HCT116 (cell line): Measurements from ENCODE around the gene EMX1. TPM values are rescaled to one million over a fixed set of nuclear protein-coding genes. Genes with fewer than 3 reads are reported as not detected.
A peak's percentile ranks its signal among the peaks of the same experiment; 100 is the strongest.

Source experiments
- ATAC-seq: fragments of 200-7000 bp; cut with Tn5 transposase; 2 replicates; pipeline ENCODE4 v1.9.1; 2020; ENCODE audit warnings: mild to moderate bottlenecking, moderate library complexity
- BruUV-seq: library from RNA; stranded (reverse); fragments of 400-500 nt; replicated peaks from 2 replicates; lab custom pipeline; 2021; lab: Mats Ljungman, UMichigan
- CTCF ChIA-PET: fragments of 300-600 bp; sonication (Branson Sonifier 250); formaldehyde crosslinking; loops from one replicate; lab custom pipeline; 2021; ENCODE audit warnings: antibody characterized with exemption; lab: Charles Lee
- POLR2A ChIA-PET: fragments of 300-600, 350-600 bp; sonication (Branson Sonifier 250); formaldehyde crosslinking; loops from one replicate; lab custom pipeline; 2021; ENCODE audit warnings: antibody characterized with exemption; lab: Charles Lee
- RAD21 ChIA-PET, 2 experiments: fragments of 300-600 bp; sonication (Branson Sonifier 250); formaldehyde crosslinking; loops; one replicate each; lab custom pipeline; 2023; ENCODE audit warnings: low total read pairs in 2 of 2; ENCODE audit not compliant: uncharacterized antibody in 2 of 2, unreplicated experiment in 2 of 2, low non-redundant PET in 1 of 2; lab: Charles Lee
- DNase-seq: peaks from one replicate; pipeline ENCODE4 v3.0.0-alpha.2; 2010; ENCODE audit warnings: low read depth, low spot score
- H2AFZ ChIP-seq: fragments of 200-600 bp; shearing (Covaris generic), sonication (generic); 2 replicates; pipeline ENCODE4 v1.6.1; 2017; ENCODE audit warnings: low read depth, mixed run types, mixed read lengths, antibody characterized with exemption, low read length; ENCODE audit not compliant: poor library complexity, severe bottlenecking
- H3K27ac ChIP-seq: 2 replicates; pipeline ENCODE4 v1.5.1; 2012; ENCODE audit warnings: low read depth, low read length
- H3K27me3 ChIP-seq: fragments of 200-600 bp; sonication (generic); 2 replicates; pipeline ENCODE4 v1.6.1; 2016; ENCODE audit warnings: mixed run types, low read length, mixed read lengths; ENCODE audit not compliant: insufficient read depth
- H3K36me3 ChIP-seq, 2 experiments: fragments of 200-500 bp in 1 of 2; fragments of 200-600 bp in 1 of 2; sonication (Bioruptor generic) in 1 of 2; sonication (generic) in 1 of 2; 2 replicates each; pipeline versions ENCODE4 v1.5.1 to v1.6.1; 2014 to 2016; ENCODE audit warnings: low read length in 2 of 2, inconsistent platforms in 1 of 2, mixed read lengths in 1 of 2, mixed run types in 1 of 2; ENCODE audit not compliant: insufficient read depth in 2 of 2, control insufficient read depth in 1 of 2
- H3K4me1 ChIP-seq, 2 experiments: fragments of 200-600 bp in 1 of 2; sonication (generic) in 1 of 2; 2 replicates each; pipeline versions ENCODE4 v1.5.1 to v1.6.1; 2012 to 2017; ENCODE audit warnings: low read length in 2 of 2, inconsistent platforms in 1 of 2, mild to moderate bottlenecking in 1 of 2, mixed read lengths in 1 of 2, mixed run types in 1 of 2, moderate library complexity in 1 of 2; ENCODE audit not compliant: insufficient read depth in 2 of 2, control insufficient read depth in 1 of 2
- H3K4me2 ChIP-seq: fragments of 200-600 bp; sonication (generic); 2 replicates; pipeline ENCODE4 v1.6.1; 2017; ENCODE audit warnings: mixed run types, low read length, mixed read lengths
- H3K4me3 ChIP-seq, 2 experiments: fragments of 200-600 bp in 1 of 2; sonication (generic) in 1 of 2; replicated peaks in 1 of 2; 2 replicates each; pipeline ENCODE4 v1.5.1; 2011 to 2016; ENCODE audit warnings: low read length in 2 of 2, control low read depth in 1 of 2, low read depth in 1 of 2, mild to moderate bottlenecking in 1 of 2, mixed read lengths in 1 of 2, mixed run types in 1 of 2
- H3K79me2 ChIP-seq: fragments of 200-600 bp; sonication (generic); 2 replicates; pipeline ENCODE4 v1.6.1; 2017; ENCODE audit warnings: mild to moderate bottlenecking, mixed run types, low read length, moderate library complexity, mixed read lengths; ENCODE audit not compliant: insufficient read depth
- H3K9ac ChIP-seq: fragments of 200-600 bp; sonication (generic); 2 replicates; pipeline ENCODE4 v1.6.1; 2016; ENCODE audit warnings: low read length, mixed read lengths
- H3K9me2 ChIP-seq: fragments of 200-600 bp; sonication (generic), shearing (Covaris generic); 2 replicates; pipeline ENCODE4 v1.6.1; 2017; ENCODE audit warnings: mixed run types, mild to moderate bottlenecking, moderate library complexity; ENCODE audit not compliant: insufficient read depth
- H3K9me3 ChIP-seq, 2 experiments: fragments of 200-500 bp in 1 of 2; fragments of 200-600 bp in 1 of 2; sonication (Bioruptor generic) in 1 of 2; sonication (generic) in 1 of 2; 2 replicates each; pipeline ENCODE4 v1.6.1; 2014 to 2017; ENCODE audit warnings: low read length in 2 of 2, mixed read lengths in 2 of 2, inconsistent platforms in 1 of 2, low read depth in 1 of 2, mild to moderate bottlenecking in 1 of 2, mixed run types in 1 of 2, moderate library complexity in 1 of 2; ENCODE audit not compliant: control insufficient read depth in 1 of 2, insufficient read depth in 1 of 2
- H4K20me1 ChIP-seq: fragments of 200-600 bp; sonication (generic), shearing (Covaris generic); 2 replicates; pipeline ENCODE4 v1.6.1; 2017; ENCODE audit warnings: mixed run types, mild to moderate bottlenecking, moderate library complexity; ENCODE audit not compliant: insufficient read depth
- ATF3 ChIP-seq: IDR thresholded peaks from 2 replicates; pipeline ENCODE4 v1.6.1; 2012
- ELF1 ChIP-seq: IDR thresholded peaks from 2 replicates; pipeline ENCODE4 v1.6.1; 2012; ENCODE audit warnings: low read depth, borderline replicate concordance
- EZH2phosphoT487 ChIP-seq: fragments of 200-600 bp; IDR thresholded peaks from 2 replicates; pipeline ENCODE4 v1.6.1; 2018; ENCODE audit warnings: antibody characterized with exemption, borderline replicate concordance
- JUND ChIP-seq: IDR thresholded peaks from 2 replicates; pipeline ENCODE4 v1.6.1; 2012
- POLR2AphosphoS5 ChIP-seq: IDR thresholded peaks from 2 replicates; pipeline ENCODE4 v1.6.1; 2011; ENCODE audit warnings: mild to moderate bottlenecking, low read depth, low read length, moderate library complexity
- SIN3A ChIP-seq: IDR thresholded peaks from 2 replicates; pipeline ENCODE4 v1.6.1; 2012; ENCODE audit warnings: low read depth
- intact Hi-C: fragments of 100-400 bp; cut with micrococcal nuclease; formaldehyde crosslinking; loops from 2 replicates; pipeline ENCODE4 v1.10.0; 2022
- total RNA-seq: library from RNA; stranded (reverse); gene quantifications from one replicate; pipeline ENCODE4 v1.2.1, GENCODE V29; 2021; ENCODE audit not compliant: unreplicated experiment

The EMX1 gene
- total RNA-seq, 1 experiment from 2014 or later: 3.1 TPM

GRCh38 chr2:72980535-72981217 is 63.4 kb downstream of the EMX1 start:
- no TSS peak for BruUV-seq
- ChIA-PET RAD21 (no interaction called here), POLR2A (no interaction called here), CTCF (interaction anchor here (1.0 to 1.5 kb wide), 5 partner anchors 9 to 401 kb away, joined by 3 to 4 read pairs (median 3); no protein-coding TSS in a partner anchor)
- H3K9me3 ChIP-seq: no peaks in the 10 kb centered on the region
- no peaks in the 10 kb centered on the region for H3K79me2 ChIP-seq
- intact Hi-C loops: no loop called here
- no peak overlapping the region for H3K4me3 ChIP-seq
- peaks cover 31% of the 10 kb centered on the region in 2 experiments for H3K4me1 ChIP-seq
- H3K9me2 ChIP-seq: no peaks in the 10 kb centered on the region
- TF ChIP-seq POLR2AphosphoS5 (no peak), JUND (0 out of 2 replicates have a peak, but pooled peaks have one; percentile 6)
- peak; percentile 56; the same call in 1 of the 2 replicates for ATAC-seq
- no peaks in the 10 kb centered on the region for H4K20me1 ChIP-seq
- peak overlapping the region; percentile 26; the same call in 1 of the 2 replicates for H3K9ac ChIP-seq
- peak; percentile 10 for DNase-seq
- H3K4me2 ChIP-seq: peak overlapping the region; percentile 62
- no peak overlapping the region for H2AFZ ChIP-seq
- H3K27ac ChIP-seq: no peak overlapping the region
- no peaks in the 10 kb centered on the region for H3K27me3 ChIP-seq
- H3K36me3 ChIP-seq: no peaks in the 10 kb centered on the region

- Histone ChIP-seq H2AFZ (no peak overlapping the region), H3K27me3 (no peaks in the 10 kb centered on the region), H3K4me3 (0 out of 4 replicates have a peak overlapping the region, but pooled peaks of 1 of the 2 experiments have one; percentile 18), H3K4me1 (peaks cover 31% of the 10 kb centered on the region in 2 experiments), H3K27ac (no peak overlapping the region), H3K79me2 (no peaks in the 10 kb centered on the region), H3K4me2 (peak overlapping the region; percentile 62), H3K9me2 (no peaks in the 10 kb centered on the region), H4K20me1 (no peaks in the 10 kb centered on the region), H3K9ac (no peak overlapping the region), H3K36me3 (no peaks in the 10 kb centered on the region), H3K9me3 (no peaks in the 10 kb centered on the region)
- no TSS peak for BruUV-seq
- ChIA-PET RAD21 (no interaction called here), CTCF (interaction anchor here (1.2 to 1.3 kb wide), 3 partner anchors 10 to 196 kb away, joined by 3 to 4 read pairs (median 3); no protein-coding TSS in a partner anchor), POLR2A (no interaction called here)
- intact Hi-C loops: no loop called here
- TF ChIP-seq EZH2phosphoT487 (no peak), POLR2AphosphoS5 (no peak), SIN3A (no peak), ATF3 (no peak), ELF1 (no peak)
- ATAC-seq: peak; percentile 46
- peak; percentile 6 for DNase-seq
Measured at GRCh38 chr2:72981536-72981935, 64.2 kb downstream of the EMX1 start.
